ENCODE results near the gene CHAC2. TPM values are rescaled to one million over a fixed set of nuclear protein-coding genes. Genes with fewer than 3 reads are reported as not detected.
"Not testable (repeated sequence)": the region's sequence is repeated elsewhere in the genome, so short reads cannot be mapped to it uniquely, and the experiment has no call there.

The CHAC2 gene
- total RNA-seq, 1 donor from 2014 or later: 4.7 TPM

DNA sequence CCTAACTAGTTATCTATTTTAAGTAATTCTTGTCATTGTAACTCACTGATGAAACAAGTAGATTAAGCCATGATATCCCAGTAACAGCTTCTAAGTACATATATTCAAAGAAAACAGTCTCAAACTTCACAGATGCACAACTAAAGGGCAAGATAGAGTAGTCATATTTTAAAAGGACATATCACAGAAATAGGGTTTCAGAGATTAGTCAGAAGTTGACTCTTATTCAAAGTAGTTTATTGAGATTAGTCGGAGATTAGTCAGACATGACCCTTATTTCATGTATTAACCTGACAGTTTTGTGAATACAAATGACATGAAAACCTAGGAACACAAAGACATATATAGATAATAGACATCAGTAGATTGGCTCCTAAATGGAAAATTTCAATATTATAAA lies 15.9 kb upstream of the CHAC2 start:
- TF ChIP-seq, protein P1, sequence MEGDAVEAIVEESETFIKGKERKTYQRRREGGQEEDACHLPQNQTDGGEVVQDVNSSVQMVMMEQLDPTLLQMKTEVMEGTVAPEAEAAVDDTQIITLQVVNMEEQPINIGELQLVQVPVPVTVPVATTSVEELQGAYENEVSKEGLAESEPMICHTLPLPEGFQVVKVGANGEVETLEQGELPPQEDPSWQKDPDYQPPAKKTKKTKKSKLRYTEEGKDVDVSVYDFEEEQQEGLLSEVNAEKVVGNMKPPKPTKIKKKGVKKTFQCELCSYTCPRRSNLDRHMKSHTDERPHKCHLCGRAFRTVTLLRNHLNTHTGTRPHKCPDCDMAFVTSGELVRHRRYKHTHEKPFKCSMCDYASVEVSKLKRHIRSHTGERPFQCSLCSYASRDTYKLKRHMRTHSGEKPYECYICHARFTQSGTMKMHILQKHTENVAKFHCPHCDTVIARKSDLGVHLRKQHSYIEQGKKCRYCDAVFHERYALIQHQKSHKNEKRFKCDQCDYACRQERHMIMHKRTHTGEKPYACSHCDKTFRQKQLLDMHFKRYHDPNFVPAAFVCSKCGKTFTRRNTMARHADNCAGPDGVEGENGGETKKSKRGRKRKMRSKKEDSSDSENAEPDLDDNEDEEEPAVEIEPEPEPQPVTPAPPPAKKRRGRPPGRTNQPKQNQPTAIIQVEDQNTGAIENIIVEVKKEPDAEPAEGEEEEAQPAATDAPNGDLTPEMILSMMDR (conservative IDR thresholded peaks at IDR 0.05): no peak
- H3K27ac Mint-ChIP-seq: no peak overlapping the region

DNA sequence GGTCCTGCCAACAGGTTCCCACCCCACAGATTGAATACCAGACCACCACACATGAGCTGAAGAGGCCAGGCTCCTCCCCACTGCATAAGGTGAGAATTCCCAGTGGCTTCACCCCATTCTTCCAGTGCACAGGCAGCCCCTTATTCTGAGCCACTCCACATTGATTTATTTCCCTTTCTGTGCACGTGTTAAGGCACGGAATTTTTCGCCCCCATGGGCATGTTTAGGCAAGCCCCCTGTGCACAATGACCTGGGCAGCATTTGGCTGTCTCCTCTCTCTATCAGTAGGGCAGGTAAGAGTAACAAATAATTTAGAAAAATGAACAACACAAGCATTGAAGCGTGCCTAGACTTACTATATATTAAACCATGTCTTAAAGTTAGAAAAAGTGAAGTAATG lies 15.2 kb upstream of the CHAC2 start:
- Mint-ChIP-seq H3K4me1 (ENCODE audit: unreplicated experiment) (no peaks in the 10 kb centered on the region), H3K9me3 (no peaks in the 10 kb centered on the region), H3K27me3 (no peaks in the 10 kb centered on the region), H3K4me3 (no peak overlapping the region), H3K36me3 (peaks cover 26% of the 10 kb centered on the region), H3K27ac (no peak overlapping the region)
- no peak for DNase-seq (ENCODE audit: extremely low spot score, unreplicated experiment)
- TF ChIP-seq, protein P1 (conservative IDR thresholded peaks at IDR 0.05): no peak

More for the DNA sequence above, 15.9 kb upstream of the CHAC2 start:
- Mint-ChIP-seq H3K9me3 (no peaks in the 10 kb centered on the region), H3K4me3 (no peak overlapping the region), H3K36me3 (peaks cover 26% of the 10 kb centered on the region), H3K27me3 (no peaks in the 10 kb centered on the region), H3K4me1 (ENCODE audit: unreplicated experiment) (no peaks in the 10 kb centered on the region)
- no peak for DNase-seq (ENCODE audit: extremely low spot score, unreplicated experiment)

DNA sequence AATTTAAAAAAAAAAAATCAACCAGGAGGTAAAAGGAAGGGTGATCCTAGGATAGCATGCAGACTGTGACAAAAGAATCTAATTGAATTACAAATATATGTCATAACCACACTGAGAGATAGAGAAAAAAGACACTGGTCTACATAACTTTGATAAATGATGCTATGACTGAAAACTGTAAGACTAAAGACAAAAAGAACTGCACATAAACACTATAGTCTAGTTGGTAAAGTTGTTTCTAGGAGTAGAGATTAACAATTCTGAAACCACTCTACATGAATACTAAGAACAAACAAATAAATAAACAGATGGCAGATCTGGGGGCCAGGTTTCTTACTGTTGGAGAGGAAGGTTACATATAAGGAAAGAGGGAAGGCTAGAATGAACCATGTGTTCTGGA lies 14.6 kb upstream of the CHAC2 start:
- H3K9me3 Mint-ChIP-seq: no peaks in the 10 kb centered on the region
- H3K4me1 Mint-ChIP-seq (ENCODE audit: unreplicated experiment): no peaks in the 10 kb centered on the region
- TF ChIP-seq, protein P1 (conservative IDR thresholded peaks at IDR 0.05): no peak
- no peak overlapping the region for H3K27ac Mint-ChIP-seq
- no peak for DNase-seq (ENCODE audit: extremely low spot score, unreplicated experiment)
- H3K36me3 Mint-ChIP-seq: peaks cover 24% of the 10 kb centered on the region
- no peaks in the 10 kb centered on the region for H3K27me3 Mint-ChIP-seq
- no peak overlapping the region for H3K4me3 Mint-ChIP-seq

DNA sequence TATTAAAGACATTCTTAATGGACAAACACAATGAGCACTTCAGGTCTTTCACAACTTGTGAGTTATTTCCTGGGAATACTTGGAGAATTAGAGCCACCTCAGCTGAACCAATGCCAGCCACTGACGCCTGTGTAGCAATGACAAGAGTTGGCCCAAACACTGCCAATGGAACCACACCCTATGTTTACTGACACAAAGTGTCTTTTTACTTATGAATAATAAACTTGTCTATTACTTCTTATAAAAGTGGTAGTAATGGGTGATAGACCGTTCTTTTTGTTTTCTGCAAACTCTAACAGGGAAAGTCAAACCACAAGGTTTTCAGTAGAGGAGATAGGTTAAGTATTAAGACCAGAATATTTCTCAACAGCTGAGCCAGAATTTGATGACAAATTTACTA lies 12.5 kb upstream of the CHAC2 start:
- TF ChIP-seq, protein P1 (conservative IDR thresholded peaks at IDR 0.05): no peak
- no peak for DNase-seq (ENCODE audit: extremely low spot score, unreplicated experiment)
- Mint-ChIP-seq H3K9me3 (no peaks in the 10 kb centered on the region), H3K36me3 (peaks cover 20% of the 10 kb centered on the region), H3K27ac (no peak overlapping the region), H3K4me3 (no peak overlapping the region), H3K4me1 (ENCODE audit: unreplicated experiment) (no peaks in the 10 kb centered on the region), H3K27me3 (no peaks in the 10 kb centered on the region)

DNA sequence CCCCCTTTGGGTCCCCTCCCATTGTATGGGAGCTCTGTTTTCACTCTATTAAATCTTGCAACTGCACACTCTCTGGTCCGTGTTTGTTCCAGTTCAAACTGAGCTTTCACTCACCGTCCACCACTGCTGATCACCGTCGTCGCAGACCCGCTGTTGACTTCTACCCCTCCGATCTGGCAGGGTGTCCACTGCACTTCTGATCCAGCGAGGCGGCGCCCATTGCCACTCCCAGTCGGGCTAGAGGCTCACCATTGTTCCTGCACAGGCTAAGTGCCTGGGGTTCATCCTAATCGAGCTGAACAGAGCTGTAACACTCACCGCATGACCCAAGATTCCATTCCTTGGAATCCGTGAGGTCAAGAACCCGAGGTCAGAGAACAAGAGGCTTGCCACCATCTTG lies 11.0 kb upstream of the CHAC2 start:
- DNase-seq (ENCODE audit: extremely low spot score, unreplicated experiment): no peak
- Mint-ChIP-seq H3K9me3 (no peaks in the 10 kb centered on the region), H3K27me3 (no peaks in the 10 kb centered on the region), H3K4me1 (ENCODE audit: unreplicated experiment) (no peaks in the 10 kb centered on the region), H3K27ac (no peak overlapping the region), H3K36me3 (peaks cover 28% of the 10 kb centered on the region), H3K4me3 (no peak overlapping the region)
- TF ChIP-seq, protein P1 (conservative IDR thresholded peaks at IDR 0.05): no peak

DNA sequence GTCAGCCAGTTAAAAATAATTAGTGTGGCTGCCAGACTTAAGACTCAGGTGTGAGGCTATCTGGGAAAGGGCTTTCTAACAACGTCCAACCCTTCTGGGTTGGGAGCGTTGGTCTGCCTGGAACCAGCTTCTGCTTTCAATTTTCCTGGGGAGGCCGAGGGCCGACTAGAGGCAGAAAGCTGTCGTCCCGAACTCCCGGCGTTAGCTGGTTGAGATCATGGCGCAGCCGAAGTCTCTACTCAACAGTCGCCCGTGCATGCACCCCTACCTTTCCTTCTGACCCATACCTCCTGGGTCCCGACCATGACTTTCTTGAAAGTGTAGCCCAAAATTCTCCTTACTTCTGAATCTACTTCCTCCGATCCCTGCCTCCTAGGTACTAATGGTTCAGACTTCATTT lies 10.4 kb upstream of the CHAC2 start:
- H3K4me1 Mint-ChIP-seq (ENCODE audit: unreplicated experiment); H3K9me3 Mint-ChIP-seq; H3K27me3 Mint-ChIP-seq; DNase-seq (ENCODE audit: extremely low spot score, unreplicated experiment); H3K4me3 Mint-ChIP-seq; H3K27ac Mint-ChIP-seq: not testable (repeated sequence)
- H3K36me3 Mint-ChIP-seq: peaks cover 33% of the 10 kb centered on the region

Data from type B pancreatic cell (in vitro differentiated cells).